H1 (cell line): Measurements from ENCODE around the gene GGT5. TPM values are rescaled to one million over a fixed set of nuclear protein-coding genes. Genes with fewer than 3 reads are reported as not detected.

ENCODE experiments used
- CTCF ChIA-PET: fragments of 300-600 bp; sonication (Branson Sonifier 250); formaldehyde crosslinking; loops from one replicate; lab custom pipeline; 2021; ENCODE audit not compliant: partially characterized antibody; lab: Charles Lee
- POLR2A ChIA-PET: fragments of 300-600 bp; sonication (Branson Sonifier 250); formaldehyde crosslinking; loops from one replicate; lab custom pipeline; 2021; ENCODE audit warnings: inconsistent platforms; ENCODE audit not compliant: partially characterized antibody; lab: Charles Lee
- DNase-seq, 2 experiments: peaks; one replicate each; pipeline versions ENCODE4 v3.0.0 to v3.0.0-alpha.2; 2010 to 2022; ENCODE audit warnings: low spot score in 2 of 2, low read depth in 1 of 2, mixed read lengths in 1 of 2
- FAIRE-seq: peaks from 2 replicates; lab custom pipeline; 2011; peaks lifted over from hg19 to GRCh38; lab: Jason Lieb, UNC
- H2AFZ ChIP-seq: 2 replicates; pipeline ENCODE4 v1.8.1; 2012; ENCODE audit warnings: low read length, inconsistent platforms
- H2AK5ac ChIP-seq: 2 replicates; pipeline ENCODE4 v1.6.1; 2013; ENCODE audit warnings: low read depth, low read length
- H2BK120ac ChIP-seq: replicated peaks from 2 replicates; pipeline ENCODE3; 2013; ENCODE audit warnings: low read depth, low read length, inconsistent platforms
- H2BK12ac ChIP-seq: 2 replicates; pipeline ENCODE4 v1.6.1; 2013; ENCODE audit warnings: low read depth, low read length
- H2BK15ac ChIP-seq: 2 replicates; pipeline ENCODE4 v1.6.1; 2013; ENCODE audit warnings: low read length
- H2BK20ac ChIP-seq: 2 replicates; pipeline ENCODE4 v1.6.1; 2013; ENCODE audit warnings: low read length
- H2BK5ac ChIP-seq: 2 replicates; pipeline ENCODE4 v1.6.1; 2013; ENCODE audit warnings: low read depth, low read length
- H3K14ac ChIP-seq: 2 replicates; pipeline ENCODE4 v1.6.1; 2013; ENCODE audit warnings: inconsistent platforms; ENCODE audit not compliant: insufficient read length
- H3K18ac ChIP-seq: 2 replicates; pipeline ENCODE4 v1.6.1; 2013; ENCODE audit warnings: low read length; ENCODE audit errors: extremely low read depth
- H3K23ac ChIP-seq: 2 replicates; pipeline ENCODE4 v1.6.1; 2013; ENCODE audit warnings: inconsistent platforms; ENCODE audit not compliant: insufficient read length
- H3K23me2 ChIP-seq: 2 replicates; pipeline ENCODE4 v1.6.1; 2013; ENCODE audit warnings: low read depth, low read length
- H3K27ac ChIP-seq: 2 replicates; pipeline ENCODE4 v1.6.1; 2011; ENCODE audit warnings: low read depth, low read length, inconsistent platforms
- H3K27me3 ChIP-seq, 4 experiments: replicated peaks in 1 of 4; 1 replicate in 1 of 4; 2 replicates in 3 of 4; pipeline versions ENCODE4 v1.6.1 to v1.8.1; 2011 to 2013; ENCODE audit warnings: low read length in 3 of 4, mild to moderate bottlenecking in 3 of 4, inconsistent platforms in 2 of 4, mixed read lengths in 2 of 4, moderate library complexity in 1 of 4; ENCODE audit not compliant: control insufficient read depth in 3 of 4, insufficient read depth in 3 of 4; ENCODE audit errors: extremely low read depth in 1 of 4
- H3K36me3 ChIP-seq, 4 experiments: 2 replicates each; pipeline versions ENCODE4 v1.6.1 to v1.8.1; 2011 to 2013; ENCODE audit warnings: mild to moderate bottlenecking in 4 of 4, low read length in 3 of 4, moderate library complexity in 2 of 4, control low read depth in 1 of 4, inconsistent platforms in 1 of 4; ENCODE audit not compliant: insufficient read depth in 4 of 4, control insufficient read depth in 2 of 4
- H3K4ac ChIP-seq: replicated peaks from 2 replicates; pipeline ENCODE3; 2013; ENCODE audit warnings: low read length, low read depth, mixed read lengths, inconsistent platforms; ENCODE audit not compliant: insufficient read length
- H3K4me1 ChIP-seq, 4 experiments: replicated peaks in 1 of 4; 1 replicate in 1 of 4; 2 replicates in 3 of 4; pipeline versions ENCODE4 v1.6.1 to v1.8.1; 2011 to 2013; ENCODE audit warnings: low read length in 3 of 4, inconsistent platforms in 2 of 4, mixed read lengths in 1 of 4; ENCODE audit not compliant: insufficient read depth in 4 of 4, control insufficient read depth in 3 of 4
- H3K4me2 ChIP-seq, 2 experiments: 2 replicates each; pipeline versions ENCODE4 v1.6.1 to v1.8.1; 2011 to 2013; ENCODE audit warnings: low read depth in 2 of 2, low read length in 2 of 2, control low read depth in 1 of 2, inconsistent platforms in 1 of 2, mild to moderate bottlenecking in 1 of 2; ENCODE audit not compliant: insufficient read depth in 1 of 2
- H3K4me3 ChIP-seq, 4 experiments: fragments of 200-600, 300-600 bp in 1 of 4; sonication (generic), shearing (Covaris generic), sonication (Bioruptor Twin) in 1 of 4; 2 replicates each; pipeline versions ENCODE4 v1.5.1 to v1.8.1; 2011 to 2016; ENCODE audit warnings: low read length in 4 of 4, low read depth in 3 of 4, control low read depth in 2 of 4, inconsistent platforms in 2 of 4, mild to moderate bottlenecking in 2 of 4, mixed read lengths in 1 of 4, moderate library complexity in 1 of 4; ENCODE audit not compliant: insufficient read depth in 2 of 4; ENCODE audit errors: extremely low read depth in 1 of 4
- H3K56ac ChIP-seq: replicated peaks from 2 replicates; pipeline ENCODE3; 2013; ENCODE audit warnings: low read depth, mild to moderate bottlenecking, mixed read lengths, low read length, inconsistent platforms; ENCODE audit not compliant: insufficient read length
- H3K79me1 ChIP-seq: 2 replicates; pipeline ENCODE4 v1.6.1; 2013; ENCODE audit warnings: low read depth, low read length, control low read depth
- H3K79me2 ChIP-seq, 2 experiments: 2 replicates each; pipeline versions ENCODE4 v1.6.1 to v1.8.1; 2012 to 2013; ENCODE audit warnings: low read length in 2 of 2, mild to moderate bottlenecking in 2 of 2, inconsistent platforms in 1 of 2; ENCODE audit not compliant: insufficient read depth in 2 of 2, control insufficient read depth in 1 of 2
- H3K9ac ChIP-seq, 4 experiments: replicated peaks in 1 of 4; 1 replicate in 1 of 4; 2 replicates in 3 of 4; pipeline versions ENCODE4 v1.6.1 to v1.8.1; 2011 to 2013; ENCODE audit warnings: low read depth in 3 of 4, low read length in 3 of 4, control low read depth in 2 of 4, mild to moderate bottlenecking in 2 of 4, moderate library complexity in 2 of 4, inconsistent platforms in 1 of 4; ENCODE audit errors: extremely low read depth in 1 of 4
- H3K9me3 ChIP-seq, 2 experiments: 2 replicates each; pipeline versions ENCODE4 v1.6.1 to v1.8.1; 2012 to 2013; ENCODE audit warnings: mild to moderate bottlenecking in 2 of 2, moderate library complexity in 2 of 2, control low read depth in 1 of 2, inconsistent platforms in 1 of 2, low read depth in 1 of 2, low read length in 1 of 2, mixed read lengths in 1 of 2; ENCODE audit not compliant: insufficient read depth in 2 of 2
- H4K20me1 ChIP-seq, 2 experiments: replicated peaks in 1 of 2; 2 replicates each; pipeline versions ENCODE3 to v1.8.1; 2011 to 2013; ENCODE audit warnings: inconsistent platforms in 2 of 2, low read length in 2 of 2, mild to moderate bottlenecking in 1 of 2; ENCODE audit not compliant: insufficient read depth in 2 of 2, control insufficient read depth in 1 of 2
- H4K5ac ChIP-seq: 2 replicates; pipeline ENCODE4 v1.6.1; 2013; ENCODE audit warnings: low read length, low read depth, mixed read lengths, inconsistent platforms; ENCODE audit not compliant: insufficient read length
- H4K8ac ChIP-seq: 2 replicates; pipeline ENCODE4 v1.8.0; 2013; ENCODE audit warnings: mild to moderate bottlenecking, moderate library complexity, low read length, inconsistent platforms; ENCODE audit not compliant: insufficient read depth; ENCODE audit errors: extremely low read depth
- H4K91ac ChIP-seq: replicated peaks from 2 replicates; pipeline ENCODE3; 2013; ENCODE audit warnings: low read length, mixed read lengths, inconsistent platforms; ENCODE audit not compliant: insufficient read length
- ASH2L ChIP-seq: fragments of 200-600, 300-600 bp; sonication (generic); IDR thresholded peaks from one replicate; pipeline ENCODE4 v1.7.1; 2017; ENCODE audit warnings: low read length
- PHF8 ChIP-seq: fragments of 200-600 bp; sonication (generic); conservative IDR thresholded peaks from 2 replicates; pipeline ENCODE4 v1.7.1; 2012; ENCODE audit warnings: low read depth, mild to moderate bottlenecking, inconsistent platforms, low read length, moderate library complexity
- POU5F1 ChIP-seq: IDR thresholded peaks from 2 replicates; pipeline ENCODE4 v1.6.1; 2011; ENCODE audit warnings: low read depth, mild to moderate bottlenecking, low read length, moderate library complexity
- RAD21 ChIP-seq, 2 experiments: IDR thresholded peaks in 1 of 2; conservative IDR thresholded peaks in 1 of 2; 2 replicates each; pipeline ENCODE4 v1.6.1; 2011; ENCODE audit warnings: low read depth in 2 of 2, low read length in 2 of 2, improper control_type of control experiment in 1 of 2, inconsistent platforms in 1 of 2, mild to moderate bottlenecking in 1 of 2, moderate library complexity in 1 of 2
- RFX5 ChIP-seq: IDR thresholded peaks from 2 replicates; pipeline ENCODE4 v1.6.1; 2011; ENCODE audit warnings: low read depth, low read length, improper control_type of control experiment, borderline replicate concordance
- TAF1 ChIP-seq: IDR thresholded peaks from 2 replicates; pipeline ENCODE4 v1.6.1; 2011; ENCODE audit warnings: mild to moderate bottlenecking, low read depth, low read length
- TBP ChIP-seq: IDR thresholded peaks from 2 replicates; pipeline ENCODE4 v1.6.1; 2011; ENCODE audit warnings: low read depth, low read length, improper control_type of control experiment
- WGBS, 2 experiments: shearing (Covaris generic) in 1 of 2; methylation state at CpG; one replicate each; pipeline versions ENCODE4 v1.1.6 to v1.1.7; 2013 to 2015; ENCODE audit warnings: low lambda C conversion rate in 2 of 2, mixed read lengths in 2 of 2, inconsistent platforms in 1 of 2, low coverage in 1 of 2, missing lambda C conversion rate in 1 of 2; ENCODE audit not compliant: insufficient replicate concordance in 2 of 2, insufficient coverage in 1 of 2, insufficient read length in 1 of 2; ENCODE audit errors: extremely low coverage in 1 of 2, missing lambda C conversion rate in 1 of 2; 5-methylcytosine and 5-hydroxymethylcytosine counted together
- polyA plus RNA-seq, 7 experiments: library from polyadenylated mRNA; depleted of rRNA in 3 of 7; stranded (reverse) in 5 of 7; unstranded in 2 of 7; fragments of >200 nt in 5 of 7; fragments of 200-250 nt in 2 of 7; gene quantifications; 1 replicate in 5 of 7; 2 replicates in 1 of 7; 4 replicates in 1 of 7; pipeline versions ENCODE4 v1.2.1 to v1.2.3, GENCODE V29; 2011 to 2013; ENCODE audit warnings: missing spikeins in 2 of 7, mixed read lengths in 2 of 7
- total RNA-seq: library from RNA; stranded (reverse); fragmentation: NEBNext Ultra II Directional; extraction: Animal tissue kit (Norgen Biotek cat#: 25700); gene quantifications from 2 replicates; pipeline ENCODE4 v1.2.1, GENCODE V29; 2021
- TF ChIP-seq, protein P1 (sequence below): IDR thresholded peaks from 2 replicates; pipeline ENCODE4 v1.6.1; 2012; ENCODE audit warnings: low read length, inconsistent platforms
- TF ChIP-seq, protein P2 (sequence below): IDR thresholded peaks from 2 replicates; pipeline ENCODE4 v1.6.1; 2012; ENCODE audit warnings: inconsistent platforms

GGT5 gene
- total and polyA plus RNA-seq, 2 of the 8 experiments (the other 6 are each of a cell fraction or from before 2014, with no cell fraction given): 0.05 TPM; not detected in 1

DNA sequence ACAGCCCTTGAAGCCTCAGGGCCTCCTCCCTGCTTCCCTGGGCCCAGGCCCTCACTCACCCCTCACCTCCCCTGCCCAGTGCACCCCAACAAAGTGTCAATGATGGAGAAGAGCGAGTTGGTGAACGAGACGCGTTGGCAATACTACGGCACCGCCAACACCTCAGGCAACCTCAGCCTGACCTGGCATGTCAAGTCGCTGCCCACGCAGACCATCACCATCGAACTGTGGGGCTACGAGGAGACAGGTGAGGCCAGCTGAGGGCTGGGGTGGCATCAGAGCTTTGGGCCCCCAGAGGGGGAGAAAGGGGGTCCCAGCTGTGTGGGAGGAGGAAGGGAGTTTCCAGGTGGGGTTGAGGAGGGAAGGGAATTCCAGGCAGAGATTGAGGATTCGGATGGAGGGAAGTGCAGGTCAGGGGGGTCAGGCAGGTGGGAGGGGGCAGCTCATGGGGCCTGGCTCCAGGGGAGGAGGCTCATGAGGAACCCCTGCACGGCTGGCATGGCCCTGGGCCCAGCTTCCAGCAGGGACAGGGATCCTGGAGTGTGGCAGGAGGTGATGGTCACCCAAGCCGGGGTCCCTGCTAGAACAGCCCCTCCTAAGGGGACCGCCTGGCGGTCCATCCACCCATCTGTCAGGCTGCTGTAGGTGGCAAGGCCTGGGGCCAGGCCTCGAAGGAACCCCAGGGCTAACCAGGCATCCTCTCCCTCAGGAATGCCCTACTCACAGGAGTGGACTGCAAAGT is 60.7 kb downstream of the GGT5 start:
- WGBS, 2 experiments: 96% methylated on average over 13 of the region's 16 CpGs; no CpG with 5 or more reads in 1 of the 2 experiments
- Histone ChIP-seq H3K79me2 (no peaks in the 10 kb centered on the region), H3K36me3 (no peaks in the 10 kb centered on the region), H3K4ac (no peak overlapping the region), H4K8ac (no peak overlapping the region), H2BK15ac (no peak overlapping the region), H4K5ac (no peak overlapping the region), H3K27me3 (no peaks in the 10 kb centered on the region), H2BK20ac (no peak overlapping the region), H4K20me1 (no peaks in the 10 kb centered on the region), H3K4me3 (no peak overlapping the region), H4K91ac (no peak overlapping the region), H3K27ac (no peak overlapping the region), H3K14ac (no peak overlapping the region), H3K9me3 (no peaks in the 10 kb centered on the region), H2BK120ac (no peak overlapping the region), H3K18ac (no peak overlapping the region), H3K4me1 (peaks cover 0 to 13% (median 10%) of the 10 kb centered on the region in 4 experiments; a peak in 6 of 7 replicates), H2AK5ac (no peak overlapping the region), H3K4me2 (no peak overlapping the region), H2BK5ac (no peak overlapping the region), H3K23ac (no peak overlapping the region), H3K56ac (no peak overlapping the region), H3K9ac (no peak overlapping the region), H2BK12ac (no peak overlapping the region), H3K23me2 (no peaks in the 10 kb centered on the region; the same call in 1 of the 2 replicates), H3K79me1 (no peaks in the 10 kb centered on the region), H2AFZ (no peak overlapping the region)
- no peak for DNase-seq
- ChIA-PET CTCF (interaction anchor here (0.5 to 3.4 kb wide), 5 partner anchors 13 to 1644 kb away, joined by 3 to 8 read pairs (median 4); no protein-coding TSS in a partner anchor), POLR2A (interaction anchor here (1.0 kb wide), 1 partner anchor 89 kb away, joined by 3 read pairs; no protein-coding TSS in a partner anchor)
- FAIRE-seq: no peak
- TF ChIP-seq TAF1: no peak
- no peak for TF ChIP-seq RAD21 (IDR thresholded peaks at IDR 0.05 in 1 of 2, conservative IDR thresholded peaks at IDR 0.05 in 1 of 2; ENCODE audit: low read depth in 2 of 2, low read length in 2 of 2)
- TF ChIP-seq, protein P1, sequence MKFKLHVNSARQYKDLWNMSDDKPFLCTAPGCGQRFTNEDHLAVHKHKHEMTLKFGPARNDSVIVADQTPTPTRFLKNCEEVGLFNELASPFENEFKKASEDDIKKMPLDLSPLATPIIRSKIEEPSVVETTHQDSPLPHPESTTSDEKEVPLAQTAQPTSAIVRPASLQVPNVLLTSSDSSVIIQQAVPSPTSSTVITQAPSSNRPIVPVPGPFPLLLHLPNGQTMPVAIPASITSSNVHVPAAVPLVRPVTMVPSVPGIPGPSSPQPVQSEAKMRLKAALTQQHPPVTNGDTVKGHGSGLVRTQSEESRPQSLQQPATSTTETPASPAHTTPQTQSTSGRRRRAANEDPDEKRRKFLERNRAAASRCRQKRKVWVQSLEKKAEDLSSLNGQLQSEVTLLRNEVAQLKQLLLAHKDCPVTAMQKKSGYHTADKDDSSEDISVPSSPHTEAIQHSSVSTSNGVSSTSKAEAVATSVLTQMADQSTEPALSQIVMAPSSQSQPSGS: no peak
- no peak for TF ChIP-seq TBP
- TF ChIP-seq ASH2L: no peak
- no peak for TF ChIP-seq POU5F1
- TF ChIP-seq, protein P2, sequence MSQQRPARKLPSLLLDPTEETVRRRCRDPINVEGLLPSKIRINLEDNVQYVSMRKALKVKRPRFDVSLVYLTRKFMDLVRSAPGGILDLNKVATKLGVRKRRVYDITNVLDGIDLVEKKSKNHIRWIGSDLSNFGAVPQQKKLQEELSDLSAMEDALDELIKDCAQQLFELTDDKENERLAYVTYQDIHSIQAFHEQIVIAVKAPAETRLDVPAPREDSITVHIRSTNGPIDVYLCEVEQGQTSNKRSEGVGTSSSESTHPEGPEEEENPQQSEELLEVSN: no peak
- TF ChIP-seq PHF8: no peak
- TF ChIP-seq RFX5: no peak
